ENCODE data around the gene CRADD.
"Not testable (repeated sequence)": the region's sequence is repeated elsewhere in the genome, so short reads cannot be mapped to it uniquely, and the experiment has no call there.

Gene CRADD

DNA sequence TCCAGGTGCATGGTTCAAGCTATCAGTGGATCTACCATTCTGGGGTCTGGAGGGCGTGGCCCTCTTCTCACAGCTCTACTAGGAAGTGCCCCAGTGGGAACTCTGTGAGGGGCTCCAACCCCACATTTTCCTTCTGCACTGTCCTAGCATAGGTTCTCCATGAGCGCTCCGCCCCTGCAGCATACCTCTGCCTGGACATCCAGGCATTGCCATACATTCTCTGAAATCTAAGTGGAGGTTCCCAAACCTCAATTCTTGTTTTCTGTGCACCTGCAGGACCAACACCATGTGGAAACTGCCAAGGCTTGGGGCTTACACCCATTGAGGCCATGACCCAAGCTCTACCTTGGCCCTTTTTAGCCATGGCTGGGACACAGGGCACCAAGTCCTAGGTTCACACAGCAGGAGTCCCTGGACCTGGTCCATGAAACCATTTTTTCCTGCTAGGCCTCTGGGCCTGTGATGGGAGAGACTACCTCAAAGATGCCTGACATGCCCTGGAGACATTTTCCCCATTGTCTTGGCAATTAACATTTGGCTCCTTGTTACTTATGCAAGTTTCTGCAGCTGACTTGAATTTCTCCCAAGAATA, 76.8 kb downstream of the CRADD start:
- TF ChIP-seq, protein P1, sequence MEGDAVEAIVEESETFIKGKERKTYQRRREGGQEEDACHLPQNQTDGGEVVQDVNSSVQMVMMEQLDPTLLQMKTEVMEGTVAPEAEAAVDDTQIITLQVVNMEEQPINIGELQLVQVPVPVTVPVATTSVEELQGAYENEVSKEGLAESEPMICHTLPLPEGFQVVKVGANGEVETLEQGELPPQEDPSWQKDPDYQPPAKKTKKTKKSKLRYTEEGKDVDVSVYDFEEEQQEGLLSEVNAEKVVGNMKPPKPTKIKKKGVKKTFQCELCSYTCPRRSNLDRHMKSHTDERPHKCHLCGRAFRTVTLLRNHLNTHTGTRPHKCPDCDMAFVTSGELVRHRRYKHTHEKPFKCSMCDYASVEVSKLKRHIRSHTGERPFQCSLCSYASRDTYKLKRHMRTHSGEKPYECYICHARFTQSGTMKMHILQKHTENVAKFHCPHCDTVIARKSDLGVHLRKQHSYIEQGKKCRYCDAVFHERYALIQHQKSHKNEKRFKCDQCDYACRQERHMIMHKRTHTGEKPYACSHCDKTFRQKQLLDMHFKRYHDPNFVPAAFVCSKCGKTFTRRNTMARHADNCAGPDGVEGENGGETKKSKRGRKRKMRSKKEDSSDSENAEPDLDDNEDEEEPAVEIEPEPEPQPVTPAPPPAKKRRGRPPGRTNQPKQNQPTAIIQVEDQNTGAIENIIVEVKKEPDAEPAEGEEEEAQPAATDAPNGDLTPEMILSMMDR (IDR thresholded peaks at IDR 0.05; ENCODE audit: low read depth, low read length, missing control alignments): no peak
- H3K4me3 ChIP-seq (ENCODE audit: low read depth, low read length): no peak overlapping the region
- DNase-seq (ENCODE audit: low read depth): no peak
- in situ Hi-C loops (cut with HindIII; ENCODE audit: low sequenced_read_pairs): no loop called here

DNA sequence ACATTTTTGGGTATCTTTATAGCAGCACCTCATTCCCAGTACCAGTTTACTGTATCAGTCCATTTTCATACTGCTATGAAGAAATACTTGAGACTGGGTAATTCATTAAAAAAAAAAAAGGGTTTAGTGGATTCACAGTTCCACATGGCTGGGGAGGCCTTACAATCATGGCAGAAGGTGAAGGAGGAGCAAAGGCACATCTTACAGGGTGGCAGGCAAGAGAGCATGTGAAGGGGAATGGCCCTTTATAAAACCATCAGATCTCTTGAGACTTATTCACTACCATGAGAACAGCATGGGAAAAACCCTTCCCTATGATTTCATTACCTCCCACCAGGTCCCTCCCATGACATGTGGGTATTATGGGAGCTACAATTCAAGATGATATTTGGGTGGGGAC, 77.7 kb downstream of the CRADD start:
- DNase-seq (ENCODE audit: low read depth); H3K4me3 ChIP-seq (ENCODE audit: low read depth, low read length); in situ Hi-C loops (cut with HindIII; ENCODE audit: low sequenced_read_pairs): not testable (repeated sequence)

DNA sequence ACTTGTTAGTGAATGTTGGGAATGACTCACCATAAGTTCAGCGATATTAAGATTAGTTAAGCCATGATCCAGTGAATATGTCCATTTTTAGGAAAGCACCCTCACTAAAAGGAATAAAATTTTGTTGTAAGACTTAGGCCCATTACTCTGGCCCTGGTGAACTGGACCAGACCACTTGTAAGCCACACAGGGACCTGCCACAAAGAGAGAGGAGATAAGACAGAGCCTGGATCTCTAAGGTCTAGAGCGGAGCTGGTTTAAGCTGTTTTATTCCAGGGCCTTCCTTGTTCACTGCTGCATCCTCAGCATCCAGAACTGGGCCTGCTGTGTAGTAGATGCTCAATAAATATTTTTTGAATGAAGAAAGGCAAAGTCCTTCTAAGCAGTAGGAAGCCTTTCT, 79.1 kb downstream of the CRADD start:
- in situ Hi-C loops (cut with HindIII; ENCODE audit: low sequenced_read_pairs): no loop called here

DNA sequence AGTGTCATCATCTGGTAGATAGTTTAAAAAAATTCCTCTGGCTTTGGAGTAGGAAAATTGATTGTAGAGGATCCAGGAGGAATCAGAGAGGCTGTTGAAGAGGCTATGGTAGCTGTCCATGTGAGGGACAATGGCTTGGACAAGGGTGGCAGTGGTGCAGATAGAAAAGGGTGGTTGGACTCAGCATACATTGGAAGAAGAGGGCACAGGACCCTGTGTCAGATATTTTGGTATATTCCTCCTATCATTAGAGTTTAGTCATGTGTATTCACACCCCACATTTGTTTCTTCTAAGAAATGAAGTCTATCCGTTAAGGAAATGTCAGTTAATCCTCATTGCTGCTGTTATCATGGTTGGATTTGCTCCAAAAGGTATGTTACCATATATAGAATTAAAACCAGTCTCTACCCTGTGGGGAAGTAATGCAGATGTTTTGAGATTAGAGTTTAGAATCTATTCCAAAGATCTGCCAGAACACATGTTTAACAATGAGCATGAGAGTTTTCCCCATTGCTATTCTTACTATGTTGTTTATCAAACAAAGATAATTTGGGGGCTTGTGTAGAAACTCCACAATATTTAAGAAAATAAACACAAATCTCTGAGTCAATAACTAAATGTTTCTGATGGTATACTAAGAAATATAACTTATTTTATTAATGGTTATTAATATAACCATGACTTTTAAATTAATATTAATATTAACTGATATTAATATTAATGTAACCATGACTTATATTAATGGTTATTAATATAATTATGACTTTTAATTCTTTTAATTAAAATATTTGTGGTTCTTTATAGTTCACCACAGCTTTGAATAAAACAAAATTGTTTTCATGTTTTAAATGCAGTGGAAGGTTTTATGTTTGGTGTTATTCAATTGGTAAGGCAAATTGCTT, 80.9 kb downstream of the CRADD start:
- in situ Hi-C loops (cut with HindIII; ENCODE audit: low sequenced_read_pairs): no loop called here
- H3K4me3 ChIP-seq (ENCODE audit: low read depth, low read length): no peak overlapping the region
- TF ChIP-seq, protein P1 (IDR thresholded peaks at IDR 0.05; ENCODE audit: low read depth, low read length, missing control alignments): no peak
- DNase-seq (ENCODE audit: low read depth): no peak

More for the DNA sequence above, 79.1 kb downstream of the CRADD start:
- no peak overlapping the region for H3K4me3 ChIP-seq (ENCODE audit: low read depth, low read length)
- DNase-seq (ENCODE audit: low read depth): no peak
- TF ChIP-seq, protein P1 (IDR thresholded peaks at IDR 0.05; ENCODE audit: low read depth, low read length, missing control alignments): no peak

DNA sequence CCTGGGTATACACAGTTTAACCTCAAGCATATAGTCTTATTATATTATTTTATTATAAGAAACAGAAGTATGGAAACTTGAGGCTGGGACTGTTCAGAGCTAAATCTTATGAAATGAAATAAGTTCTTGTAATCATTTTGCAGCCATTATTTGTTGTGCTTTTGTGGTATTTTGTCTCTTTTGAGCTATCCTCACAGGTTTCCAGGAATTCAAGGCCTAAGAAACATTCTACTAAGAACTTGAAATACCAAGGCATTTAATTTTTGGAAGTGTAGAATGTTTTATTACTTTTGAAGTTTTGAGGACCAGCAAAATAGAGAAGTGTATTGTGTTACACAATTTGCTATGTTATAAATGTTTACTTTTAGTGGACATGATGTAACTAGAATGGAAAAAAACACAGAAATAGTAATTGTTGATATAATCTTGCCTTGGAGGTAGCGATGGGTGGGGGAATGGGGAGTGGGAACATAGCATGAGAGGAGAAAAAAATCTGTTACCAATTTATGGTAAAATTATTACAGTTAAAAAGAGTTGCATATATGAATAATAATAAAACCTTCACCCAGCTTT, 81.7 kb downstream of the CRADD start:
- in situ Hi-C loops (cut with HindIII; ENCODE audit: low sequenced_read_pairs): no loop called here
- no peak overlapping the region for H3K4me3 ChIP-seq (ENCODE audit: low read depth, low read length)
- TF ChIP-seq, protein P1 (IDR thresholded peaks at IDR 0.05; ENCODE audit: low read depth, low read length, missing control alignments): no peak
- DNase-seq (ENCODE audit: low read depth): no peak

DNA sequence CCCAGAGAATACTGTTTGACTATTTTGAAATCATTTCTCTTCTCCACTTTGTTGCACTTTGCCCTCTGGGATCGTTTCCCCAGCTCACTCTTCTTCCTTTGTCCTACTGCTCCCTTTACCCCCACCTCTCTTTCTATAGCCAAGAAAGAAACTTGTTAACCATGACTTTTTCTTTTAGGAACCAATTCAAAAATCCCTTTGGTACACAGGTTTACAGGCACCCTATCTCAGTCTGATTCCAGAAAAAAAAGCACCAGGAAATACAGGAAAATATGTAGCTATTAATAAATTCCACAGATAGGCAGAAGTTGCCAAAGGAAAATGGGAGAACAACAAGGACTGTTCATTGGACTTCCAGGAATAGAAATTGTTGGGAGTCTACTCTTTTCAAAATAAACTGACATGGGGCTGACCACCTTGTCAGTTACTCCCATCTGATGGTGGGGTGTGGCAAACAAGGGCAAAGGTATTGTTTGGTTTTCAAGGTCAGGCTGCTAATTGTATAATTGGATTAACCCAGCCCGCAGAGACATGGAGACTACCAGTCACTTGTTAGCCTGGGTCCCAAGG, 82.4 kb downstream of the CRADD start:
- DNase-seq (ENCODE audit: low read depth): no peak
- in situ Hi-C loops (cut with HindIII; ENCODE audit: low sequenced_read_pairs): no loop called here
- TF ChIP-seq, protein P1 (IDR thresholded peaks at IDR 0.05; ENCODE audit: low read depth, low read length, missing control alignments): no peak
- H3K4me3 ChIP-seq (ENCODE audit: low read depth, low read length): no peak overlapping the region

Data from astrocyte of the cerebellum (primary cell).